Choroid plexus epithelial cell (primary cell): ENCODE measurements around the gene NFIX.

Source experiments
- DNase-seq: peaks from one replicate; pipeline ENCODE4 v3.0.0-alpha.2; 2010; ENCODE audit warnings: low read depth
- H3K4me3 ChIP-seq: 2 replicates; pipeline ENCODE4 v1.5.1; 2011; ENCODE audit warnings: low read depth, mild to moderate bottlenecking, control low read depth, low read length, moderate library complexity
- CTCF ChIP-seq: conservative IDR thresholded peaks from 2 replicates; pipeline ENCODE4 v1.5.1; 2011; ENCODE audit warnings: low read depth, mild to moderate bottlenecking, control low read depth, inconsistent platforms, low read length, moderate library complexity

The NFIX gene

DNA sequence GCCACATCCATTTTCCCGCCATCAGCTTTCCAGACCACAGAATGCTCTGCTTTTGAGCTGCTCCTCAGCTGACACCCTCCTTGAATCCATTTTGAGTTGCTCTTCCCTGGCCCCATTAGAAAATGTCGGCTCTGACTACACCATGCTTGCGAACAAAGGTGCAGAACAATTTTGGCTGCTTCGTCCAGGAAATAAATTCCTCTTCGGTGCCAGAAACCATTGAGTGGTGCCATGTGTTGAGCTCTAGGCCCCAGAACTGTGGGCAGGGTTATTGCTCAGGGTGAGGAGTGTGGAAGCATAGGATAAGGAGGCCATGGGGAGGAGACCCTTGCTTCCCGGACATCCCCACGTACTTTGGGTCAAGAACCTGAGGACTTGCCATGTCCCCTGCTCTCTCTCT lies 52.1 kb downstream of the NFIX start:
- H3K4me3 ChIP-seq = no peak overlapping the region
- TF ChIP-seq CTCF = no peak
- DNase-seq = no peak

DNA sequence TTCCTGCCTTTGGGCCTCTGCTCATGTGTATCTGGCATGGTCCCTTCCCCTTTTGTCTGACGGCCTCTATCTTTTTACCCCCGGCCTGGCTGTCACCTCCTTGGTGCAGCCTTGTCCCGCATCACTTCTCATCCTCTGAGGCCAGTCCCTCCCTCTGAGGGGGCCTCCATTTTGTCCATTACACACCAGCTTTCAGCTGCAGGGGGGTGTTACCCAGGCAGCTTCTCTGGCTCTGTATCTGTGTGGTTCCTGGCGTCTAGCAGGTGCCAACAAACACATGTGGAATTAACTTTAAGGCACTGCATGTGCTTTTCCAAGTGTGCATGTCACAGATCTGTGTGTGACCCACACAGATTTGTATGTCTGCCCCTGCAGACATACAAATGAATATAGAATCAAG lies 55.0 kb downstream of the NFIX start:
- TF ChIP-seq CTCF = no peak
- H3K4me3 ChIP-seq = no peak overlapping the region
- DNase-seq = no peak

DNA sequence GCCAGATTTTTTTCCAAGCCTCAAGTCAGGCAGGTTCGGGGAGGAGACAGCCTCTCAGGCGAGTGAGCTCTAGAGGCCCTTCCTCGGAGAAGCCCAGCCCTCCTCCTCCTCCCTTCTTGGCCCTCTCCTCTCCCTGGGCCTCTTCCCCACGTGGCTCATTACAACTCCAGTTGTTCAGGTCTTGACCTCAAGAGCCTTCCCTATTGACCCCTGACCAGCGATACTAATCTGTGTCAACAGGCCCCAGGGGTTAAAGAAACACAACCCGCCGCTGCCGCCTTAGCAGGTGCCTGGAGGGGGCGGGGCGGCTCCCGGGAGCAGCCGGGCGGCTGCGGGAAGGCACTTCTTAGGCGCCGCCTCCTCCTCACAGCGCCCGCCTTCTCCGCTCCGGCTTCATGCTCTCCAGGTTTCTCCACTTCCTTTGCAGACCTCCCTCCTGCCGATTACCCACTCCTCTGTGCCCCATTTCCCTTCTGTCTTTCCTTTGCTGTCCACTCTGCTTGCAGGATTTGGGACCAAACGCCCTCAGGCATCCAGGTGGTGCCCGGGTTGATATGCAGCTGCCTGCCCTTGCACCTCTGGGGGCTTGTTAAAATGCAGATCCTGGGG lies 56.4 kb downstream of the NFIX start:
- H3K4me3 ChIP-seq = no peak overlapping the region
- DNase-seq = peak; percentile 48
- TF ChIP-seq CTCF = no peak

DNA sequence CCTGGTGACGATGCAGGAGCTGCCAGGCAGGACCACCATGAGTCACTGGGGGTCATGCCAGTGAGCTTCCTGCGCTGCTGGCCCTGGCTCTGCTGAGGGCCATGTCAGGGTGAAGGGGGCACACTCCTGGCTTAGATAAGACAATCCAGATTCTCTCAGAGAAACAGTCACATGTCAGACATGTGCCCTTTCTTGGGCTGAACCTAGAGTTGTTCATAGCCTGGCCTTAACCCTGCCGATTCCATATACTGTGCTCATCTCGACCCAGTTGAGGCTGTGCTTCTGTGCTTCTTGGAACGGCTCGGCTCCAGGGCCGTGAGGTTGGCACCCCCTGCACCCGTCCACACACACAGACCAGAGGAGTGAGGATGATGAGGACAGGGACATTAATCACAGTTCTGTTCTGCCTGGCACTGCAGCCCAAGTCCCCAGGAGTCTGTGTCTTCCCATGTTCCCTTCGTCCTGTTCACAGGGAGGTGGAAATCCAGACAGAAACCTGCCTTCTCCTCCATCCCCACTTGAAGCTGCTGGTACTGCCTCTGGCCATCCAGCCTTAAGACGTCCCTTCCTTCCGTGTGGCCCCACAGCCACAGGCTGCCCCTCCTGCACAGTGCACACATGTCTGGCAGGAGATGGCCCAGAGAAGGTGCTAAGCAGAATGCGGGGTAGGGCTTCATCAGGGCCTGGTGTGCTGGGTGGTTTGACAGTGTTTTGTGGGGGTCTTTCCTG lies 57.3 kb downstream of the NFIX start:
- H3K4me3 ChIP-seq = no peak overlapping the region
- TF ChIP-seq CTCF = no peak
- DNase-seq = no peak

GRCh38 chr19:13053238-13053637 lies 58.0 kb downstream of the NFIX start:
- no peak overlapping the region for H3K4me3 ChIP-seq
- no peak for DNase-seq
- no peak for TF ChIP-seq CTCF

DNA sequence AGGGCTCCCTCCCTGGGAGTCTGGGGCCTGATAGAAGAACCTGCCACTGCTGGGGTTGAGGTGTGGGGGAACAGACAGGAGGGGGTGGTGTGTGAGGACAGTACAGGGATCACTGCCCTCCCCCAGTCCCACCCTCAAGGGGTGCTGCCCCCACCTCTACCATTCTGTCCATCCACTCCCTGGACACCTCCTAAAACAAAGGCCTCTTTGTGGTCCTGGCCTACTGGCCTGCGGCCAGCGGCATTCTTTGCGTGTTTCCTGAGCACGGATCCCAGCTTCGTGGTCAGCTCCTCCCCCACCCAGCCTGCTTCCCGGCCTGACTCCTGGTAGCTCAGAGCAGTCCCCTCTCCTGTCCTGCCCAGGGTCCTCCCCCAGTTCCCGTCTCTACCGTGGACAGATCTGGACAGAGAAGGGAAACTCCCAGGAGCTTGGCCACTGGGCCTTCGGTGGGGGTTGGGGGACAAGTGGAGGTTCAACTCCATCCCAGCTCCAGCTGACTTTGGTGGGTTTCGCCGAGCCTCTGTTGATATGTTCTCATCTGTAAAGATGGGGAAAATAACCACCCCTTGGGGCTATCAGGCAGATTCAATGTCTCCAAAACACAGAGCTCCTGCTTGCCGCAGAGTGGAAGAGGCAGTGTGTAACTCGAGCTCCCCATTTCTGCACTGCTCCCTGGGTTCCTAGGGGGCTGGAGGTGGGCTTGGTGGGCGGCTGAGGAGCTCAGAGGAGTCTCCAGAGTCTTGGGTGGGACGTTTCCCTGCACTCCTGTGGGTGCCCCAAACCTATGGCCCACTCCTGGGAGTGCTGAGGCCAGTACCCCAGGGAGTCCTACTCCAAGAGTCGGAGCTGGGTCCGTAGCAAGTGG lies 58.7 kb downstream of the NFIX start:
- DNase-seq = peak; percentile 87
- no peak overlapping the region for H3K4me3 ChIP-seq
- TF ChIP-seq CTCF = no peak
